GM21529 (cell line): Measurements from ENCODE around the gene SPATA31E1.
"Not testable (repeated sequence)": the region's sequence is repeated elsewhere in the genome, so short reads cannot be mapped to it uniquely, and the experiment has no call there.

Experiments
- ATAC-seq: cut with Tn5 transposase; IDR thresholded peaks from one replicate; pipeline ENCODE4 v1.9.1; 2021; ENCODE audit not compliant: unreplicated experiment

The SPATA31E1 gene

GRCh38 chr9:87882627-87883026 is at the start of gene SPATA31E1:
TSS of gene SPATA31E1 (plus strand) at chr9:87882877. CDS start at chr9:87882892, 15 bp downstream.
- no peak for ATAC-seq

- ATAC-seq = no peak
Measured at GRCh38 chr9:87834357-87834756, 48.3 kb upstream of the SPATA31E1 start.

- no peak for ATAC-seq
Measured at GRCh38 chr9:87836536-87836935, 46.1 kb upstream of the SPATA31E1 start.

- no peak for ATAC-seq
Measured at GRCh38 chr9:87836951-87837705, 45.5 kb upstream of the SPATA31E1 start.

GRCh38 chr9:87840134-87840533 is 42.5 kb upstream of the SPATA31E1 start:
- no peak for ATAC-seq

GRCh38 chr9:87842878-87843585 is 39.6 kb upstream of the SPATA31E1 start:
- no peak for ATAC-seq

GRCh38 chr9:87844506-87844905 is 38.2 kb upstream of the SPATA31E1 start:
- no peak for ATAC-seq

GRCh38 chr9:87847817-87848216 is 34.9 kb upstream of the SPATA31E1 start:
- not testable (repeated sequence) for ATAC-seq

- ATAC-seq = no peak
Measured at GRCh38 chr9:87849144-87849758, 33.4 kb upstream of the SPATA31E1 start.

- no peak for ATAC-seq
Measured at GRCh38 chr9:87850391-87850790, 32.3 kb upstream of the SPATA31E1 start.

GRCh38 chr9:87851186-87851585 is 31.5 kb upstream of the SPATA31E1 start:
- ATAC-seq = not testable (repeated sequence)

GRCh38 chr9:87853302-87853701 is 29.4 kb upstream of the SPATA31E1 start:
- ATAC-seq = no peak

GRCh38 chr9:87853876-87854579 is 28.6 kb upstream of the SPATA31E1 start:
- ATAC-seq = no peak

GRCh38 chr9:87854580-87854955 is 28.1 kb upstream of the SPATA31E1 start:
- ATAC-seq = no peak

- no peak for ATAC-seq
Measured at GRCh38 chr9:87855061-87855460, 27.6 kb upstream of the SPATA31E1 start.

GRCh38 chr9:87857141-87857947 is 25.3 kb upstream of the SPATA31E1 start:
- ATAC-seq = no peak

- ATAC-seq = no peak
Measured at GRCh38 chr9:87857948-87858335, 24.7 kb upstream of the SPATA31E1 start.

GRCh38 chr9:87859137-87859536 is 23.5 kb upstream of the SPATA31E1 start:
- no peak for ATAC-seq

GRCh38 chr9:87859786-87860185 is 22.9 kb upstream of the SPATA31E1 start:
- ATAC-seq = no peak

- no peak for ATAC-seq
Measured at GRCh38 chr9:87861332-87861731, 21.3 kb upstream of the SPATA31E1 start.
